Measurements from ENCODE around the gene FAM229B. TPM values are rescaled to one million over a fixed set of nuclear protein-coding genes. Genes with fewer than 3 reads are reported as not detected.

FAM229B gene
- total RNA-seq, 4 donors from 2014 or later, result 0.76 to 7.4 (median 2.4) TPM

DNA sequence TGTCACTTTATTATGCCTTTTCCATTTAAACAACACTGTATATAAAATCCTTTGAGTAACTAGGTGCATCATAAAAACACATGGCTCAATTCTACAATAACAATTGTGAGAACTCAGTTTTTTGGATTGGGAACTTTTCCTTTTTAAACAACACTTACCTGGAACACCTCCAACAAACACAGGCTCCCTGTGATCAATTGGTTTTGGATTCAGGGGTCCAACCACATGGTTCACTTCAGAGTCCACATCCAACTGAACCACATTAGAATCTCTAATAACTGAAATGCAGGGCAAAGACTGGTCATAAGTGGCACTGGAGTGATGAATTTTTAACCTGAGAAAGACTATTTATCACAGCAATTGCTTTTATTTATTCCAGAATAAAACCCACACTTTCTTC, 26.5 kb downstream of the FAM229B start:
- no peak overlapping the region for H3K4me3 ChIP-seq
- H3K27me3 ChIP-seq, result no peaks in the 10 kb centered on the region
- DNase-seq, result no peak
- intact Hi-C loops (cut with DNase I), result no loop called here
- H3K36me3 ChIP-seq, result peaks cover 0 to 67% (median 0%) of the 10 kb centered on the region in 3 donors
- no peak for TF ChIP-seq POLR2A (IDR thresholded peaks at IDR 0.05)
- no peak for TF ChIP-seq CTCF (IDR thresholded peaks at IDR 0.05)
- H3K4me1 ChIP-seq, result no peaks in the 10 kb centered on the region
- no peak overlapping the region for H3K27ac ChIP-seq
- no peaks in the 10 kb centered on the region for H3K9me3 ChIP-seq

GRCh38 chr6:112114577-112115223, 27.3 kb downstream of the FAM229B start:
- Histone ChIP-seq H3K27ac (no peak overlapping the region), H3K4me3 (no peak overlapping the region), H3K9me3 (no peaks in the 10 kb centered on the region), H3K36me3 (peaks cover 0 to 70% (median 0%) of the 10 kb centered on the region in 3 donors), H3K4me1 (no peaks in the 10 kb centered on the region), H3K27me3 (no peaks in the 10 kb centered on the region)
- DNase-seq, result no peak
- 89 to 90% methylated on average over 3 of the region's 3 CpGs for WGBS, 2 donors
- TF ChIP-seq POLR2A (IDR thresholded peaks at IDR 0.05) (no peak), CTCF (IDR thresholded peaks at IDR 0.05) (no peak)
- intact Hi-C loops (cut with DNase I), result no loop called here

DNA sequence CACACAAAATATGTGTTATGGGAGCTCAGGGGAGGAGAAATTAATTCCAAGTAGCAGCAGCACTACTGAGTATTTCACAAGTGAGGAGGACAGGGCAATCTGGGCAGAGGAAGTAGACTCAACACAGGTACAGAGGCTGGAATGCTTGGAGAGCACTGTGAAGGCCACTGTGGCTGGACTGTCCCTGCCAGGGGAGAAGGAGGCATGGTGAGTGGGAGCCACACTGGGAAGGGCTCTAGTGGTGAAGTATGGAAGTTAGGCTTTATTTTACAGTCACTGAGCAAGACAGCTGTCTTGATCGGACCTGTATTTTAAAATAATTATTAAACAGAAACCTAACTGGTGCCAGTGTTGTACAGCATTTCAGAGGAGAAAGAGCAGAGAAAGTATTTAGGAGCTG, 28.8 kb downstream of the FAM229B start:
- Histone ChIP-seq H3K4me3 (no peak overlapping the region), H3K27ac (no peak overlapping the region), H3K9me3 (no peaks in the 10 kb centered on the region), H3K27me3 (no peaks in the 10 kb centered on the region), H3K36me3 (peaks cover 0 to 85% (median 0%) of the 10 kb centered on the region in 3 donors), H3K4me1 (no peaks in the 10 kb centered on the region)
- DNase-seq, result no peak
- intact Hi-C loops (cut with DNase I), result no loop called here
- TF ChIP-seq CTCF (IDR thresholded peaks at IDR 0.05), result no peak
- TF ChIP-seq POLR2A (IDR thresholded peaks at IDR 0.05), result no peak
- WGBS, 2 donors, result 77 to 91% methylated on average over 1 of the region's 1 CpG

GRCh38 chr6:112117554-112117953, 30.2 kb downstream of the FAM229B start:
- H3K36me3 ChIP-seq, result peaks cover 0 to 88% (median 0%) of the 10 kb centered on the region in 3 donors
- DNase-seq, result no peak
- 6 to 13% methylated on average over 1 of the region's 1 CpG for WGBS, 2 donors
- no peak overlapping the region for H3K27ac ChIP-seq
- no peaks in the 10 kb centered on the region for H3K27me3 ChIP-seq
- H3K4me1 ChIP-seq, result no peaks in the 10 kb centered on the region
- TF ChIP-seq CTCF (IDR thresholded peaks at IDR 0.05) (no peak), POLR2A (IDR thresholded peaks at IDR 0.05) (no peak)
- intact Hi-C loops (cut with DNase I), result no loop called here
- no peak overlapping the region for H3K4me3 ChIP-seq
- H3K9me3 ChIP-seq, result no peaks in the 10 kb centered on the region

GRCh38 chr6:112118034-112118433, 30.6 kb downstream of the FAM229B start:
- H3K36me3 ChIP-seq, result peaks cover 0 to 90% (median 0%) of the 10 kb centered on the region in 3 donors
- H3K4me1 ChIP-seq, result no peaks in the 10 kb centered on the region
- no peak for DNase-seq
- no peak overlapping the region for H3K27ac ChIP-seq
- TF ChIP-seq POLR2A (IDR thresholded peaks at IDR 0.05) (no peak), CTCF (IDR thresholded peaks at IDR 0.05) (no peak)
- no peaks in the 10 kb centered on the region for H3K27me3 ChIP-seq
- no peak overlapping the region for H3K4me3 ChIP-seq
- H3K9me3 ChIP-seq, result no peaks in the 10 kb centered on the region
- intact Hi-C loops (cut with DNase I), result no loop called here

Data from esophagus squamous epithelium (tissue), 5 donors.